Lower leg skin (tissue), 3 donors: ENCODE measurements around the gene S100A9.

ENCODE experiments used
- POLR2A ChIP-seq, 2 donors: fragments of 450-650 bp; IDR thresholded peaks; one replicate each; pipeline ENCODE4 v1.6.1; 2016 to 2017; ENCODE audit warnings: antibody characterized with exemption in 2 of 2, mild to moderate bottlenecking in 1 of 2, moderate library complexity in 1 of 2
- TF ChIP-seq, protein P1 (sequence below), 3 donors: fragments of 450-650 bp; IDR thresholded peaks; one replicate each; pipeline ENCODE4 v1.5.1; 2016; ENCODE audit warnings: antibody characterized with exemption in 3 of 3, mild to moderate bottlenecking in 3 of 3, moderate library complexity in 2 of 3

DNA sequence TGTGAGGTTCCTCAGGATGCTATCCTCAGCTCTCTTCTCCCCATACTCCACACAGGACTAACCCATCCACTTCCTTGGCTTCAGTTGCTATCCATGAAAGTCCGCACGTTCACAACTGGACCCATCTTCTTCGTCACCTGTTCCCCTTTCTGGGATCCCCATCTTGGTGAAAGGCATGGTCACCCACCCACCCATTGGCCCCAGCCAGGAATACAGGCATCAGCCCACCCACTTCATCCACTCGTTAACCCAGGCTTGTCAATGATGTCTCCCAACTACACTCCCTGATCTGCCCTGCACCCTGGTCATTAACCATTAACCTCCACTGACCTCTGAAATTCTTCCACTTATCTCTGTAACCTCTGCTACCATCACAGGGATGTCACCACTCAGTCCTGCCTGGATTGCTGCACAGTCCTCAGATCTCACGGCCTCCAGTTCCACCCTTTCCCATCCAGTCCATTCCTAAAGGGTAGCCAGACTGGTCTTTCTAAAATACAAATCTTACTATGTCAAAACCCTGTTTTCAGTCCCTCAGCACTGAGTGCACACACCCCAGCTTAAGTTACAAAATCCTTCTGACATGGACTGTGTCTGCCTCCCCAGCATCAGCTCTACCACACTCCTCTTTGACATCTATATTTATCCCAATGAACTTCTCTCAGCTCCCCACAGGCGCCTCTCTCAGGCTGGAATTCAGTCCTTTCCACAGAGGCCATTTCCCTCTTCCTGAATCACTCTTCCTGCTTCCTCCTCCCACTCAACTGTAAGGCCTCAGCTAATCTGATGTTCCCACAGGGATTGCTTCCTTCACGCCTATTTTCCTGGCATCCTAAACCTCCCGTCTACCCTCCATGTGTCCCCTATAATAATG is 19.4 kb upstream of the S100A9 start:
- TF ChIP-seq POLR2A (IDR thresholded peaks at IDR 0.05) = no peak
- TF ChIP-seq, protein P1, sequence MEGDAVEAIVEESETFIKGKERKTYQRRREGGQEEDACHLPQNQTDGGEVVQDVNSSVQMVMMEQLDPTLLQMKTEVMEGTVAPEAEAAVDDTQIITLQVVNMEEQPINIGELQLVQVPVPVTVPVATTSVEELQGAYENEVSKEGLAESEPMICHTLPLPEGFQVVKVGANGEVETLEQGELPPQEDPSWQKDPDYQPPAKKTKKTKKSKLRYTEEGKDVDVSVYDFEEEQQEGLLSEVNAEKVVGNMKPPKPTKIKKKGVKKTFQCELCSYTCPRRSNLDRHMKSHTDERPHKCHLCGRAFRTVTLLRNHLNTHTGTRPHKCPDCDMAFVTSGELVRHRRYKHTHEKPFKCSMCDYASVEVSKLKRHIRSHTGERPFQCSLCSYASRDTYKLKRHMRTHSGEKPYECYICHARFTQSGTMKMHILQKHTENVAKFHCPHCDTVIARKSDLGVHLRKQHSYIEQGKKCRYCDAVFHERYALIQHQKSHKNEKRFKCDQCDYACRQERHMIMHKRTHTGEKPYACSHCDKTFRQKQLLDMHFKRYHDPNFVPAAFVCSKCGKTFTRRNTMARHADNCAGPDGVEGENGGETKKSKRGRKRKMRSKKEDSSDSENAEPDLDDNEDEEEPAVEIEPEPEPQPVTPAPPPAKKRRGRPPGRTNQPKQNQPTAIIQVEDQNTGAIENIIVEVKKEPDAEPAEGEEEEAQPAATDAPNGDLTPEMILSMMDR (IDR thresholded peaks at IDR 0.05) = no peak
